Astrocyte of the spinal cord (primary cell): Measurements from ENCODE around the gene SP9.

Experiments
- DNase-seq: peaks from one replicate; pipeline ENCODE4 v3.0.0; 2011; ENCODE audit warnings: low read depth, low spot score
- H3K4me3 ChIP-seq: 2 replicates; pipeline ENCODE4 v1.5.1; 2011; ENCODE audit warnings: low read depth, mild to moderate bottlenecking, low read length, moderate library complexity
- in situ Hi-C: cut with HindIII; loops from 2 replicates; pipeline ENCODE4 v1.10.0; 2017; ENCODE audit warnings: low sequenced_read_pairs
- TF ChIP-seq, protein P1 (sequence below): IDR thresholded peaks from 2 replicates; pipeline ENCODE4 v1.5.1; 2012; ENCODE audit warnings: low read depth, mild to moderate bottlenecking, low read length, inconsistent platforms

Gene SP9

DNA sequence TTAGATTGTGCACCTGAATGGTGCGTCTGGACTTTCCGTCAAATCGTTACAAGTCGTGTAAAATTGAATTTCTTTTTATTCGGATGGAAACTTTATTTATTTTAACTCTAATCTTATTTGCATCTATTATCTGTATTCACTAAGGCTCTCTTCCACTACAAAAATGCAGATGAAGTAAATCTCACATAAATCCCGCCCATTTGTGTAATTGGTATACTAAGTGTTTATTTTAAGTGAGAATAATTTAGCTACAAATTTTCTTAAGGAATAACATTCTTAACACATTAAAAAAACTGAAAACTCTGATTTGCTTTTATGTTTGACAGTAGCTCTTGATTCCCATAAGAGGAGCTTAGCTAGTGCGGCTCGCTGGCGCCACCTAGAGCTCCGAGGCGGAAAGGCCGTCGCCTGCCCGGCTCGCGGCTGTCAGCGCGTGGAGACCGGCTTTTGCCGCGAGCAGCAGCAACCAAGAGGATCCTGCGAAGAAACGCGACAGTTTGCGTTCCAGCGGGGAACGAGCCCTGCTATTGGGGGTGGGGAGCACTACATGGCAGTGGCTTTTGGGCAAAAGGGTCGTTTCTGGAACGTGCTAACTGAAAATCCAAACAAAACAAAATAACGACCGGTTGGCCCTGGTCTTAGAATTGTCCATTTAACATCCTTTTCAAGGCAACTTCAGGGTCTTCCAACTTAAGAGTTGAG is 6.7 kb downstream of the SP9 start:
- peak; percentile 92 for DNase-seq
- in situ Hi-C loops = loop anchor here (25.0 kb wide), 1 partner anchor 929 kb away; no protein-coding TSS in a partner anchor
- TF ChIP-seq, protein P1, sequence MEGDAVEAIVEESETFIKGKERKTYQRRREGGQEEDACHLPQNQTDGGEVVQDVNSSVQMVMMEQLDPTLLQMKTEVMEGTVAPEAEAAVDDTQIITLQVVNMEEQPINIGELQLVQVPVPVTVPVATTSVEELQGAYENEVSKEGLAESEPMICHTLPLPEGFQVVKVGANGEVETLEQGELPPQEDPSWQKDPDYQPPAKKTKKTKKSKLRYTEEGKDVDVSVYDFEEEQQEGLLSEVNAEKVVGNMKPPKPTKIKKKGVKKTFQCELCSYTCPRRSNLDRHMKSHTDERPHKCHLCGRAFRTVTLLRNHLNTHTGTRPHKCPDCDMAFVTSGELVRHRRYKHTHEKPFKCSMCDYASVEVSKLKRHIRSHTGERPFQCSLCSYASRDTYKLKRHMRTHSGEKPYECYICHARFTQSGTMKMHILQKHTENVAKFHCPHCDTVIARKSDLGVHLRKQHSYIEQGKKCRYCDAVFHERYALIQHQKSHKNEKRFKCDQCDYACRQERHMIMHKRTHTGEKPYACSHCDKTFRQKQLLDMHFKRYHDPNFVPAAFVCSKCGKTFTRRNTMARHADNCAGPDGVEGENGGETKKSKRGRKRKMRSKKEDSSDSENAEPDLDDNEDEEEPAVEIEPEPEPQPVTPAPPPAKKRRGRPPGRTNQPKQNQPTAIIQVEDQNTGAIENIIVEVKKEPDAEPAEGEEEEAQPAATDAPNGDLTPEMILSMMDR = peak; percentile 97
- no peak overlapping the region for H3K4me3 ChIP-seq

DNA sequence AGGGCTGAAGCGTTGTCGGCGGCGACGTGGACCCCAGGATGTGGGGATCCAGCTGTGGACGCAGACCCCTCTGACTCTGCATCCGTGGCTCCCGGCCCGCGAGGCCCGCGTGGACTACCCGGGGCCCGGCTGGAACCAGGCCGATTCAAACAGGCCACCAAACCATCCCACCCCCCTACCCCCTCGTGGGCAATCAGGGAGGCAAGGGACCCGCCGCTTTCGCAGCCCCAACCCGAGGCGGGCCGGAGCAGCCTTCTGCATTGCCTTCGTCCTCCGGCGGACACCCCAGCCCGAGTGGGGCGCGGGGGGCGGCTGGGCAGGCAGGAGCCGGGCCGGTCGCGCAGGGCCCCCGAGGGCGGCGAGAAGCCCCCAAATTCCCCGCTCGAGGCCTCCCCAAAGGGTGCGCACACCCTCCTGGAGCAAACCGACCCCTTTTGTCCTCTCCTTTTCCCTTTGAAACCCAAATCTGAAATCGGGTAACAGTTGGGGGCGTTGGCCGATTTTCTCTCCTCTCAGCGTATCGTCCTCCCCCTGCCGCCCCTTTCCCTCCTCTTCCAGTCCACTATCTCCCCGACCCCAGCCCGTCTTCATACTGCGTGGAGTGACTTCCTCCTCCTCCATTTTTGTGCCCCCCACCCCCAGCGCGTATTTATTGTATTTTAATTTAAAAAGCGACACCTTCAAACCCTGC is 7.4 kb downstream of the SP9 start:
- TF ChIP-seq, protein P1 = no peak
- DNase-seq = no peak
- in situ Hi-C loops = loop anchor here (25.0 kb wide), 1 partner anchor 930 kb away; no protein-coding TSS in a partner anchor
- H3K4me3 ChIP-seq = no peak overlapping the region

DNA sequence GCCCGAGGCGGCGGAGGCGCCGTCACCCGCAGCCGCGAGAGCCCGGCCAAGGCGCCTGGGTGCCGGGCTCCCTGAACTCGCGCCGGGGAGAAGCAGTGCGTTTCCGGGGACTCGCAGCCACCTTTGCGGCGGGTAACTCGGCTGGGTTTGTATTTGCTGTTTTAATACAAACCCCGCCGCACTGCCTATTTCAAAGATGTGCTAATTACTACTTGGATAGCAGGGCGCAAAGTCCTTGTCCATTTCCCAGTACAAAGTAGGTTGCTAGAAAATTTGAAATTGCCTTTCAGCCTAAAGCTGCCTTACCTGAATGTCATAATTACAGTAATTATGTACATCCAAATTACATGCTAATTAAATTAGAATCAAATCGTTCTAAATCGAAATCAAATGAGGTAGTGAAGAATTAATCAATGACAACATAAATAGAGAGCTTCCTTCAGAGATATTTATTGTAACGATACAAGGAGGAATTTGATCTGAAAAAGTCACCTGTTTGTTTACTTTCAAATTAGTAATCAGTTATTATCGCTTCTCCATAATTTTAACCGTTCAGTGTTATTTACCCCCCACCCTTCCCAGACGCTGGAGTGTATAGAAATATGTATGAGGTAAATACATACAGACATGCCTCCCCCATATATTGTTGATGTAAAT is 8.1 kb downstream of the SP9 start:
- in situ Hi-C loops = loop anchor here (25.0 kb wide), 1 partner anchor 931 kb away; no protein-coding TSS in a partner anchor
- no peak for DNase-seq
- no peak overlapping the region for H3K4me3 ChIP-seq
- TF ChIP-seq, protein P1 = no peak

DNA sequence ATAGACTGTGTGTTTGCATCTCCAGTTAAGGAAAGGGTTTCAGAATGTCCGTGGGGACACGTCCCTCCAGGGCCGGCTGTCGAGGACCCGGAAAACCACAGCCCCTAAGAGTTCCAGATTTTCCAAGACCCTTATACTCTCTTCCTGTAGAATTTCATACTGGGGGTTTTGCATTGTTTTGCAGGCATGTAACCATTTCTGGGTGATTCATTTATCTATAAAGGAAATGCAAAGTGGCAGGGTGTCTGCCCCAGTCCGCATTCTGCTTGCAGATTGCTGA is 8.5 kb downstream of the SP9 start:
- in situ Hi-C loops = loop anchor here (25.0 kb wide), 1 partner anchor 931 kb away; no protein-coding TSS in a partner anchor
- TF ChIP-seq, protein P1 = no peak
- DNase-seq = no peak
- H3K4me3 ChIP-seq = no peak overlapping the region

DNA sequence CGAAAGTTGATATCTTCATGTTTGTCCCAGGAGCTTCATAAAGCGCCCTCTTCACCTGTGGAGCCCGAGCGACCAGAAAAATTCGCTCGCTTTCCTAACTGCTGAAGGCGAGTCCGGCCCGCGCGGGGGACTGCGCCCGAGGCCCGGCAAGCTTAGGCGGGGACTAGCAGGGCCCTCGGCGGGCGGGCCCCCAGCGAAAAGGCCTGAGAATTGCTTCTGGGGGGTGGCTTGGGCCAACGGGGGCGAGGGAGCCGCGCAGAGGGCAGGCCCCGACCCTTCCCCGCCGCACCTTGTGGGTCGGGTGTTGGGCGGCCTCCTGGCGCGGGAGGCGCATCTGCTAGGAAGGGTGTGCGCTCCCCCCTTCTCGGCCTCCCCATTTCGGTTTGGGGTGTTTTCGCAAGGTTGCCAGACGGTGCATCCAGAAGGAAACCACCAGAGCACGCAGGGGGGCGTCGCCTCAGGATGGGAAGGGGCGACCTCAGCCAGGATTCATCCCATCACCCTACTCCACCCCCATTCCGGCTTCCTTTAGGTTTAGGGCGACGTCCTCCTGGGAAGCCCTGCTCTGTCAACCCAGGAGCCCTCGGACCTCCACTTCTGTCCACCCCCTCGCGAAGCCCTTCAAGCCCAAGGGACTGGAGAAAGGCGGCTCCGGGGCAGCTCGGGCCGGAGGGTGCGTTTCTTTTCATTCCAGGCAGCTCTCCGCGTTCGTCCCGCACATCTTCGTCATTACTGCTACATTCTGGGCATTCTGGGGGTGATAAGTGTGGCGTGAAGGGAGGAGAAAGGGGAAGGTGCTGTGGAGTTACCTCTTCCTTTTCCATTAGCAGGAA is 9.1 kb downstream of the SP9 start:
- H3K4me3 ChIP-seq = no peak overlapping the region
- in situ Hi-C loops = loop anchor here (25.0 kb wide), 1 partner anchor 932 kb away; no protein-coding TSS in a partner anchor
- TF ChIP-seq, protein P1 = no peak

More for the DNA sequence above, 9.1 kb downstream of the SP9 start:
- DNase-seq = no peak
